Mesothelial cell of epicardium (in vitro differentiated cells): ENCODE data around the gene ERBB2. TPM values are rescaled to one million over a fixed set of nuclear protein-coding genes. Genes with fewer than 3 reads are reported as not detected.

Source experiments
- DNase-seq, 2 experiments: peaks; one replicate each; pipeline ENCODE4 v3.0.0; 2021; ENCODE audit warnings: low spot score in 2 of 2; ENCODE audit not compliant: unreplicated experiment in 2 of 2
- H3K27ac Mint-ChIP-seq: 2 replicates; pipeline ENCODE4 v1.8.0; 2021; ENCODE audit warnings: mixed read lengths
- H3K27me3 Mint-ChIP-seq: 2 replicates; pipeline ENCODE4 v1.8.0; 2021; ENCODE audit warnings: low read depth, mixed read lengths
- H3K36me3 Mint-ChIP-seq: 2 replicates; pipeline ENCODE4 v1.8.0; 2021; ENCODE audit warnings: mixed read lengths
- H3K4me1 Mint-ChIP-seq: 2 replicates; pipeline ENCODE4 v1.8.0; 2021; ENCODE audit warnings: mixed read lengths
- H3K4me3 Mint-ChIP-seq: 2 replicates; pipeline ENCODE4 v1.8.0; 2021; ENCODE audit warnings: mild to moderate bottlenecking, moderate library complexity, mixed read lengths
- H3K9me3 Mint-ChIP-seq: 2 replicates; pipeline ENCODE4 v1.8.0; 2021; ENCODE audit warnings: mixed read lengths
- total RNA-seq: library from RNA; stranded (reverse); gene quantifications from 3 replicates; pipeline ENCODE4 v1.2.1, GENCODE V29; 2021
- TF ChIP-seq, protein P1 (sequence below): fragments of 200-600 bp; sonication (generic); IDR thresholded peaks from one replicate; pipeline ENCODE4 v1.5.0; 2021; ENCODE audit warnings: antibody characterized with exemption; ENCODE audit not compliant: unreplicated experiment

ERBB2 gene
- total RNA-seq, 1 donor from 2014 or later = 141 TPM

DNA sequence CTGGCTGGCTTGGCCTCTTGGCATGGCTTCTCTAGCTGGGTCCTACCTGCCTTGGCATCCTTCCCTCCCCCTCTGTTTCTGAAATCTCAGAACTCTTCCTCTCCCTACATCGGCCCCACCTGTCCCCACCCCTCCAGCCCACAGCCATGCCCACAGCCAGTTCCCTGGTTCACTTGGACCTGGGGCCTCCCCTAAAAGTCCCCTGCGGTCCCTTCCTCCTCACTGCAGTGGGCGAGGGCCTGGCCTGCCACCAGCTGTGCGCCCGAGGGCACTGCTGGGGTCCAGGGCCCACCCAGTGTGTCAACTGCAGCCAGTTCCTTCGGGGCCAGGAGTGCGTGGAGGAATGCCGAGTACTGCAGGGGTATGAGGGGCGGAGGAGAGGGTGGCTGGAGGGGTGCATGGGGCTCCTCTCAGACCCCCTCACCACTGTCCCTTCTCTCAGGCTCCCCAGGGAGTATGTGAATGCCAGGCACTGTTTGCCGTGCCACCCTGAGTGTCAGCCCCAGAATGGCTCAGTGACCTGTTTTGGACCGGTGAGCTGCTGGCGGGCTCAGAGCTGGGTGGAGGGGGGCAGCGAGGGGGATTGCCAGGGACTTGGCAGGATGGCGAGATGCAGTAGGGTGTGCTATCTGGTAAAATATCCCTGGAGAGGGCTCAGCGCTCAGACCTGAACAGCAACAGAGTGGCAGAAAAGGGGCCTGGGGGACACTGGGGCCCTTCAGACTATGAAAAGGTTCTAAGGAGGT is 16.4 kb downstream of the ERBB2 start:
- TF ChIP-seq, protein P1, sequence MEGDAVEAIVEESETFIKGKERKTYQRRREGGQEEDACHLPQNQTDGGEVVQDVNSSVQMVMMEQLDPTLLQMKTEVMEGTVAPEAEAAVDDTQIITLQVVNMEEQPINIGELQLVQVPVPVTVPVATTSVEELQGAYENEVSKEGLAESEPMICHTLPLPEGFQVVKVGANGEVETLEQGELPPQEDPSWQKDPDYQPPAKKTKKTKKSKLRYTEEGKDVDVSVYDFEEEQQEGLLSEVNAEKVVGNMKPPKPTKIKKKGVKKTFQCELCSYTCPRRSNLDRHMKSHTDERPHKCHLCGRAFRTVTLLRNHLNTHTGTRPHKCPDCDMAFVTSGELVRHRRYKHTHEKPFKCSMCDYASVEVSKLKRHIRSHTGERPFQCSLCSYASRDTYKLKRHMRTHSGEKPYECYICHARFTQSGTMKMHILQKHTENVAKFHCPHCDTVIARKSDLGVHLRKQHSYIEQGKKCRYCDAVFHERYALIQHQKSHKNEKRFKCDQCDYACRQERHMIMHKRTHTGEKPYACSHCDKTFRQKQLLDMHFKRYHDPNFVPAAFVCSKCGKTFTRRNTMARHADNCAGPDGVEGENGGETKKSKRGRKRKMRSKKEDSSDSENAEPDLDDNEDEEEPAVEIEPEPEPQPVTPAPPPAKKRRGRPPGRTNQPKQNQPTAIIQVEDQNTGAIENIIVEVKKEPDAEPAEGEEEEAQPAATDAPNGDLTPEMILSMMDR = no peak
- Mint-ChIP-seq H3K4me1 (no peaks in the 10 kb centered on the region), H3K36me3 (peaks cover 22% of the 10 kb centered on the region), H3K27ac (no peak overlapping the region), H3K27me3 (no peaks in the 10 kb centered on the region), H3K4me3 (no peak overlapping the region), H3K9me3 (no peaks in the 10 kb centered on the region)
- no peak for DNase-seq

DNA sequence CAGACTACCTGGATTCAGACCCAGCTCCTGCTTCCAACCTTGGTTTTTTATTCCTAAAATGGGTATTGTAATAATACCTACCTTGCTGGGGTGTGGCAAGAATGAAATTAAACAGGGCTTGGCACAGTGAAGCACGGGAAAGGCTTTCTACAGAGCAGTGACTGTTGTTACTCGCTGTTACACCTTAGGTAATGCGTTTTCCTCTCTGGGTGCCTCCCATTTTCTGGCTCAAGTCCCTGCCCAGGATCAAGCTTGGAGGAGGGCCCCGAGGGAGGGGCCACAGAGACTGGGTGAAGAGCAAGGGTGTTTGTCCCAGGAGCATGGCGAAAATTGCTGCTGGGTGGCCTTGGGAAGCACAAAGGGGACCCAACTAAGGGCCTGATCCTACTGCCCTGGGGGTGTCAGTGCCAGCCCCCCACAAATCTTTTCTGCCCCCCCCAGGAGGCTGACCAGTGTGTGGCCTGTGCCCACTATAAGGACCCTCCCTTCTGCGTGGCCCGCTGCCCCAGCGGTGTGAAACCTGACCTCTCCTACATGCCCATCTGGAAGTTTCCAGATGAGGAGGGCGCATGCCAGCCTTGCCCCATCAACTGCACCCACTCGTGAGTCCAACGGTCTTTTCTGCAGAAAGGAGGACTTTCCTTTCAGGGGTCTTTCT is 17.1 kb downstream of the ERBB2 start:
- no peak for DNase-seq
- no peaks in the 10 kb centered on the region for H3K9me3 Mint-ChIP-seq
- H3K4me3 Mint-ChIP-seq = no peak overlapping the region
- no peaks in the 10 kb centered on the region for H3K4me1 Mint-ChIP-seq
- H3K36me3 Mint-ChIP-seq = peaks cover 25% of the 10 kb centered on the region
- TF ChIP-seq, protein P1 = no peak
- no peak overlapping the region for H3K27ac Mint-ChIP-seq
- no peaks in the 10 kb centered on the region for H3K27me3 Mint-ChIP-seq

DNA sequence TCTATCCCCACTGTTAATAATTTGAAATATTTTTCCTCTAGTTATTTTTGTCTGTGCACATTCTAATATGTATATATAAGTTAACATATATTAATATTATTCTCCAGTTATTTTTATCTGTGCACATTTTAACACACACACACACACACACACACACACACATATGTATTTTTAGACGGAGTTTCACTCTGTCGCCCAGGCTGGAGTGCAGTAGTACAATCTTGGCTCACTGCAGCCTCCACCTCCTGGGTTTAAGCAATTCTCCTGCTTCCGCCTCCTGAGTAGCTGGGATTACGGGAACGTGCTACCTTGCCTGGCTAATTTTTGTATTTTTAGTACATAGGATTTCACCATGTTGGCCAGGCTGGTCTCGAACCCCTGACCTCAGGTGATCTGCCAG is 17.8 kb downstream of the ERBB2 start:
- no peak for DNase-seq

DNA sequence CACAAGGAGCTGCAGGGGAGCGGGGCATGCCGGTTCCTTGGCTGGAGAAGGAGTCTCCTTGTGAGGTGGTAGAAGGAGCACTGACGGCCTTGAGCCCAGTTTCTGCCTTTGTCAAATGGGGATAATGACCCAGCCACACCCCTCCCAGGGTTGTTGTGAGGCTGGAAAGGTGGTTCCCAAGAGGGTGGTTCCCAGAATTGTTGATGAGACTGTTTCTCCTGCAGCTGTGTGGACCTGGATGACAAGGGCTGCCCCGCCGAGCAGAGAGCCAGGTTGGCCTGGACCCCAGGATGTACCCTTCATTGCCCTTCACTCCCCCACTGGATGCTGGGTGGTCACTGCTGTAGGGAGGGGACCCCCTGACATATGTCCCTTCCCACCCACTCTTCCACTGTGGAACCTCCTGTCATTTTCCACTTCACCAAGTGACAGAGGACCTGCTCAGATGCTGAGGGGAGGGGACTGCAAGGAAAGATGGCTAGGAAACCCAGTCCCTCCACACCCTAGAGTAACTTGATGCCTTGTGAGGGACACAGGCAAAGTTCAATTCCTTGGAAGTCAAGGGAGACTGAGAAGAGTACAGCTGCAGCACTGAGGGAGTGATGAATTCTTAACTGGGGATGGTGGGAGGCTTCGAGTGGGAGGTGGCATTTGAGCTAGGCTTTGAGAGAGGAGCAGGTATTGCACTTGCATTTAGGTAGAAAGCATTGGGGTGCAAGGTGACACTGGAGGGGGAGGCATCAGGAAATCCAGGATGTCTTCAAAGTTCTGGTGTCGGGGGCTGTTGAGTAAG is 19.9 kb downstream of the ERBB2 start:
- DNase-seq = no peak
- Mint-ChIP-seq H3K36me3 (peaks cover 27% of the 10 kb centered on the region), H3K27ac (no peak overlapping the region), H3K27me3 (no peaks in the 10 kb centered on the region), H3K4me3 (no peak overlapping the region), H3K4me1 (no peaks in the 10 kb centered on the region), H3K9me3 (no peaks in the 10 kb centered on the region)
- TF ChIP-seq, protein P1 = no peak

More for the DNA sequence above, 17.8 kb downstream of the ERBB2 start:
- H3K27me3 Mint-ChIP-seq = no peaks in the 10 kb centered on the region
- TF ChIP-seq, protein P1 = no peak
- no peaks in the 10 kb centered on the region for H3K4me1 Mint-ChIP-seq
- H3K27ac Mint-ChIP-seq = no peak overlapping the region
- no peaks in the 10 kb centered on the region for H3K9me3 Mint-ChIP-seq
- peaks cover 20% of the 10 kb centered on the region for H3K36me3 Mint-ChIP-seq
- H3K4me3 Mint-ChIP-seq = no peak overlapping the region

DNA sequence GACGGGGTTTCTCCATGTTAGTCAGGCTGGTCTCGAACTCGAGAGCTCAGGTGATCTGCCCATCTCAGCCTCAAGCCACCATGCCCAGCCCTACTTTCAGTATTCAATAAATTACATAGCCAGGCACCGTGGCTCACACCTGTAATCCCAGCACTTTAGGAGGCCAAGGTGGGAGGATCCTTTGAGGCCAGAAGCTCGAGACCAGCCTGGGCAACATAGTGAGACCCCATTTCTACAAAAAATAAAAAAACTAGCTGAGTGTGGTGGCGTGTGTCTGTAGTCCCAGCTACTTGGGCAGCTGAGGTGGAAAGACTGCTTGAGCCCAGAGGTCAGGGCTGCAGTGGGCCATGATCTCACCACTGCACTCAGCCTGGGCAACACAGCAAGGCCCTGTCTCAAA is 22.2 kb downstream of the ERBB2 start:
- Mint-ChIP-seq H3K4me1 (no peaks in the 10 kb centered on the region), H3K9me3 (no peaks in the 10 kb centered on the region), H3K27me3 (no peaks in the 10 kb centered on the region), H3K4me3 (no peak overlapping the region), H3K36me3 (peaks cover 35% of the 10 kb centered on the region), H3K27ac (no peak overlapping the region)
- no peak for DNase-seq
- TF ChIP-seq, protein P1 = no peak
